NT2/D1 (cell line): ENCODE results near the gene GPR55.

Experiments used
- DNase-seq: peaks from one replicate; pipeline ENCODE4 v3.0.0-alpha.2; 2011; ENCODE audit warnings: low read depth, low spot score
- H3K27me3 ChIP-seq: 2 replicates; pipeline ENCODE4 v1.6.0; 2011; ENCODE audit warnings: mild to moderate bottlenecking; ENCODE audit not compliant: insufficient read length, insufficient read depth
- H3K36me3 ChIP-seq: 2 replicates; pipeline ENCODE4 v1.6.1; 2011; ENCODE audit warnings: mild to moderate bottlenecking, low read length, mixed read lengths; ENCODE audit not compliant: insufficient read depth, insufficient read length
- H3K4me1 ChIP-seq: 2 replicates; pipeline ENCODE4 v1.5.1; 2011; ENCODE audit not compliant: insufficient read depth, insufficient read length
- H3K4me3 ChIP-seq: 2 replicates; pipeline ENCODE4 v1.5.1; 2011; ENCODE audit warnings: low read depth; ENCODE audit not compliant: insufficient read length
- H3K9ac ChIP-seq: 2 replicates; pipeline ENCODE4 v1.6.0; 2011; ENCODE audit warnings: low read depth; ENCODE audit not compliant: insufficient read length
- H3K9me3 ChIP-seq: 2 replicates; pipeline ENCODE4 v1.5.1; 2011; ENCODE audit warnings: mild to moderate bottlenecking, low read length; ENCODE audit not compliant: insufficient read depth
- SUZ12 ChIP-seq: IDR thresholded peaks from 2 replicates; pipeline ENCODE4 v1.6.1; 2011; ENCODE audit not compliant: insufficient read length, insufficient read depth; ENCODE audit errors: extremely low read depth
- YY1 ChIP-seq: IDR thresholded peaks from 2 replicates; pipeline ENCODE4 v1.6.1; 2011; ENCODE audit not compliant: insufficient read length, insufficient read depth
- ZNF274 ChIP-seq: IDR thresholded peaks from 2 replicates; pipeline ENCODE4 v1.6.1; 2011; ENCODE audit warnings: mild to moderate bottlenecking, low read depth, low read length

GPR55 gene

GRCh38 chr2:230891509-230891908, 33.5 kb downstream of the GPR55 start:
- H3K4me3 ChIP-seq, result no peak overlapping the region
- H3K36me3 ChIP-seq, result no peaks in the 10 kb centered on the region
- H3K9me3 ChIP-seq, result peaks cover 6% of the 10 kb centered on the region; the same call in 1 of the 2 replicates
- H3K27me3 ChIP-seq, result no peaks in the 10 kb centered on the region
- TF ChIP-seq ZNF274, result no peak
- TF ChIP-seq SUZ12, result no peak
- TF ChIP-seq YY1, result no peak
- H3K4me1 ChIP-seq, result peaks cover 28% of the 10 kb centered on the region
- no peak overlapping the region for H3K9ac ChIP-seq
- no peak for DNase-seq

GRCh38 chr2:230891064-230891463, 34.0 kb downstream of the GPR55 start:
- DNase-seq, result no peak
- Histone ChIP-seq H3K9ac (no peak overlapping the region), H3K27me3 (no peaks in the 10 kb centered on the region), H3K36me3 (no peaks in the 10 kb centered on the region), H3K4me1 (peaks cover 33% of the 10 kb centered on the region), H3K9me3 (peaks cover 6% of the 10 kb centered on the region; the same call in 1 of the 2 replicates), H3K4me3 (no peak overlapping the region)
- no peak for TF ChIP-seq YY1
- TF ChIP-seq SUZ12, result no peak
- no peak for TF ChIP-seq ZNF274

- no peaks in the 10 kb centered on the region for H3K36me3 ChIP-seq
- TF ChIP-seq SUZ12 (no peak), YY1 (no peak)
- no peak for DNase-seq
- no peak overlapping the region for H3K9ac ChIP-seq
- H3K4me1 ChIP-seq, result peaks cover 36% of the 10 kb centered on the region
- H3K4me3 ChIP-seq, result no peak overlapping the region
- peaks cover 6% of the 10 kb centered on the region; the same call in 1 of the 2 replicates for H3K9me3 ChIP-seq
- no peaks in the 10 kb centered on the region for H3K27me3 ChIP-seq
Observed at GRCh38 chr2:230890646-230891045, 34.4 kb downstream of the GPR55 start.

GRCh38 chr2:230889911-230890601, 35.0 kb downstream of the GPR55 start:
- no peak for DNase-seq
- TF ChIP-seq ZNF274 (no peak), SUZ12 (no peak), YY1 (no peak)
- Histone ChIP-seq H3K27me3 (no peaks in the 10 kb centered on the region), H3K9me3 (peaks cover 6% of the 10 kb centered on the region; the same call in 1 of the 2 replicates), H3K9ac (no peak overlapping the region), H3K4me1 (peaks cover 37% of the 10 kb centered on the region), H3K4me3 (no peak overlapping the region), H3K36me3 (no peaks in the 10 kb centered on the region)

GRCh38 chr2:230888824-230889400, 36.1 kb downstream of the GPR55 start:
- peaks cover 6% of the 10 kb centered on the region; the same call in 1 of the 2 replicates for H3K9me3 ChIP-seq
- DNase-seq, result no peak
- H3K27me3 ChIP-seq, result no peaks in the 10 kb centered on the region
- no peak overlapping the region for H3K9ac ChIP-seq
- H3K4me1 ChIP-seq, result peaks cover 37% of the 10 kb centered on the region
- H3K4me3 ChIP-seq, result no peak overlapping the region
- H3K36me3 ChIP-seq, result no peaks in the 10 kb centered on the region
- no peak for TF ChIP-seq ZNF274
- TF ChIP-seq SUZ12, result no peak
- TF ChIP-seq YY1, result no peak

GRCh38 chr2:230887342-230887741, 37.7 kb downstream of the GPR55 start:
- Histone ChIP-seq H3K4me3 (no peak overlapping the region), H3K27me3 (no peaks in the 10 kb centered on the region), H3K9ac (no peak overlapping the region), H3K4me1 (peaks cover 24% of the 10 kb centered on the region), H3K36me3 (no peaks in the 10 kb centered on the region), H3K9me3 (peaks cover 6% of the 10 kb centered on the region; the same call in 1 of the 2 replicates)
- TF ChIP-seq SUZ12 (no peak), ZNF274 (no peak), YY1 (no peak)
- DNase-seq, result no peak

- peak overlapping the region; percentile 44 for H3K9ac ChIP-seq
- H3K4me3 ChIP-seq, result no peak overlapping the region
- no peak for TF ChIP-seq ZNF274
- TF ChIP-seq YY1, result no peak
- no peak for TF ChIP-seq SUZ12
- no peak for DNase-seq
- H3K36me3 ChIP-seq, result peaks cover 4% of the 10 kb centered on the region
- H3K9me3 ChIP-seq, result peaks cover 6% of the 10 kb centered on the region; the same call in 1 of the 2 replicates
- peaks cover 20% of the 10 kb centered on the region for H3K4me1 ChIP-seq
- no peaks in the 10 kb centered on the region for H3K27me3 ChIP-seq
Observed at GRCh38 chr2:230886671-230887071, 38.4 kb downstream of the GPR55 start.
